Fibroblast of skin of left quadriceps (primary cell): Measurements from ENCODE around the gene PAGR1.
"Not testable (repeated sequence)": the region's sequence is repeated elsewhere in the genome, so short reads cannot be mapped to it uniquely, and the experiment has no call there.

Experiments used
- DNase-seq, 2 experiments: peaks; one replicate each; pipeline ENCODE4 v3.0.0-alpha.2; 2013; ENCODE audit warnings: low read depth in 2 of 2

Gene PAGR1

GRCh38 chr16:29791845-29792807, 23.8 kb upstream of the PAGR1 start:
- DNase-seq: no peak

- DNase-seq: not testable (repeated sequence)
Observed at GRCh38 chr16:29793153-29793552, 22.8 kb upstream of the PAGR1 start.

GRCh38 chr16:29794231-29794710, 21.7 kb upstream of the PAGR1 start:
- no peak for DNase-seq

GRCh38 chr16:29802416-29802935, 13.5 kb upstream of the PAGR1 start:
- DNase-seq: no peak

- DNase-seq: no peak
Observed at GRCh38 chr16:29804020-29804419, 11.9 kb upstream of the PAGR1 start.

GRCh38 chr16:29804455-29805231, 11.3 kb upstream of the PAGR1 start:
- DNase-seq: no peak

GRCh38 chr16:29805232-29806098, 10.5 kb upstream of the PAGR1 start:
- DNase-seq: peak; percentile 95

- DNase-seq: no peak
Observed at GRCh38 chr16:29806099-29806579, 9.8 kb upstream of the PAGR1 start, which contains the start of gene MAZ. TSS of gene MAZ (plus strand) at chr16:29806529. CDS start at chr16:29806702, 173 bp downstream.

GRCh38 chr16:29806641-29807425, 9.1 kb upstream of the PAGR1 start:
- no peak for DNase-seq

GRCh38 chr16:29807426-29808218, 8.3 kb upstream of the PAGR1 start:
- DNase-seq: peak; percentile 81 to 86

- DNase-seq: no peak
Observed at GRCh38 chr16:29808219-29808900, 7.6 kb upstream of the PAGR1 start.

GRCh38 chr16:29809031-29809747, 6.8 kb upstream of the PAGR1 start:
- no peak for DNase-seq

GRCh38 chr16:29809850-29810698, 5.9 kb upstream of the PAGR1 start:
- no peak for DNase-seq

GRCh38 chr16:29810699-29811169, 5.2 kb upstream of the PAGR1 start:
- no peak for DNase-seq

- DNase-seq: peak; percentile 86 to 88
Observed at GRCh38 chr16:29811170-29811895, 4.6 kb upstream of the PAGR1 start.

GRCh38 chr16:29811896-29812665, 3.9 kb upstream of the PAGR1 start, which contains the start of gene PRRT2:
TSS of gene PRRT2 (plus strand) at chr16:29812193. CDS start at chr16:29813055, 862 bp downstream.
- no peak for DNase-seq
